Measurements from ENCODE around the gene TAS2R50. TPM values are rescaled to one million over a fixed set of nuclear protein-coding genes. Genes with fewer than 3 reads are reported as not detected.

Gene TAS2R50
- total and polyA plus RNA-seq, 4 donors: 0.89 to 7.8 TPM; not detected in 2

GRCh38 chr12:10940389-10940788 lies 46.3 kb downstream of the TAS2R50 start:
- no peaks in the 10 kb centered on the region for H3K4me1 ChIP-seq (ENCODE audit: control insufficient read depth in 4 of 4, insufficient read depth in 4 of 4, low read length in 3 of 4)
- TF ChIP-seq EGR1 (IDR thresholded peaks at IDR 0.05; ENCODE audit: low read depth in 2 of 2): no peak
- TF ChIP-seq SP1 (IDR thresholded peaks at IDR 0.05): no peak
- no peak for TF ChIP-seq HNF4G (IDR thresholded peaks at IDR 0.05)
- no peak for TF ChIP-seq GABPA (IDR thresholded peaks at IDR 0.05 in 1 of 2, conservative IDR thresholded peaks at IDR 0.05 in 1 of 2)
- TF ChIP-seq YY1 (IDR thresholded peaks at IDR 0.05): no peak
- TF ChIP-seq FOXA1 (IDR thresholded peaks at IDR 0.05): no peak
- TF ChIP-seq, protein P1, sequence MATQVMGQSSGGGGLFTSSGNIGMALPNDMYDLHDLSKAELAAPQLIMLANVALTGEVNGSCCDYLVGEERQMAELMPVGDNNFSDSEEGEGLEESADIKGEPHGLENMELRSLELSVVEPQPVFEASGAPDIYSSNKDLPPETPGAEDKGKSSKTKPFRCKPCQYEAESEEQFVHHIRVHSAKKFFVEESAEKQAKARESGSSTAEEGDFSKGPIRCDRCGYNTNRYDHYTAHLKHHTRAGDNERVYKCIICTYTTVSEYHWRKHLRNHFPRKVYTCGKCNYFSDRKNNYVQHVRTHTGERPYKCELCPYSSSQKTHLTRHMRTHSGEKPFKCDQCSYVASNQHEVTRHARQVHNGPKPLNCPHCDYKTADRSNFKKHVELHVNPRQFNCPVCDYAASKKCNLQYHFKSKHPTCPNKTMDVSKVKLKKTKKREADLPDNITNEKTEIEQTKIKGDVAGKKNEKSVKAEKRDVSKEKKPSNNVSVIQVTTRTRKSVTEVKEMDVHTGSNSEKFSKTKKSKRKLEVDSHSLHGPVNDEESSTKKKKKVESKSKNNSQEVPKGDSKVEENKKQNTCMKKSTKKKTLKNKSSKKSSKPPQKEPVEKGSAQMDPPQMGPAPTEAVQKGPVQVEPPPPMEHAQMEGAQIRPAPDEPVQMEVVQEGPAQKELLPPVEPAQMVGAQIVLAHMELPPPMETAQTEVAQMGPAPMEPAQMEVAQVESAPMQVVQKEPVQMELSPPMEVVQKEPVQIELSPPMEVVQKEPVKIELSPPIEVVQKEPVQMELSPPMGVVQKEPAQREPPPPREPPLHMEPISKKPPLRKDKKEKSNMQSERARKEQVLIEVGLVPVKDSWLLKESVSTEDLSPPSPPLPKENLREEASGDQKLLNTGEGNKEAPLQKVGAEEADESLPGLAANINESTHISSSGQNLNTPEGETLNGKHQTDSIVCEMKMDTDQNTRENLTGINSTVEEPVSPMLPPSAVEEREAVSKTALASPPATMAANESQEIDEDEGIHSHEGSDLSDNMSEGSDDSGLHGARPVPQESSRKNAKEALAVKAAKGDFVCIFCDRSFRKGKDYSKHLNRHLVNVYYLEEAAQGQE (IDR thresholded peaks at IDR 0.05): no peak
- TF ChIP-seq FOXA2 (IDR thresholded peaks at IDR 0.05): no peak
- no peak for TF ChIP-seq RXRA (IDR thresholded peaks at IDR 0.05)
- TF ChIP-seq TAF1 (conservative IDR thresholded peaks at IDR 0.05): no peak
- TF ChIP-seq, protein P2, sequence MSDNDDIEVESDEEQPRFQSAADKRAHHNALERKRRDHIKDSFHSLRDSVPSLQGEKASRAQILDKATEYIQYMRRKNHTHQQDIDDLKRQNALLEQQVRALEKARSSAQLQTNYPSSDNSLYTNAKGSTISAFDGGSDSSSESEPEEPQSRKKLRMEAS (IDR thresholded peaks at IDR 0.05): no peak
- TF ChIP-seq RAD21 (IDR thresholded peaks at IDR 0.05): no peak
- TF ChIP-seq HNF4A (conservative IDR thresholded peaks at IDR 0.05): no peak
- no peak for TF ChIP-seq JUND (IDR thresholded peaks at IDR 0.05)
- TF ChIP-seq, protein P3, sequence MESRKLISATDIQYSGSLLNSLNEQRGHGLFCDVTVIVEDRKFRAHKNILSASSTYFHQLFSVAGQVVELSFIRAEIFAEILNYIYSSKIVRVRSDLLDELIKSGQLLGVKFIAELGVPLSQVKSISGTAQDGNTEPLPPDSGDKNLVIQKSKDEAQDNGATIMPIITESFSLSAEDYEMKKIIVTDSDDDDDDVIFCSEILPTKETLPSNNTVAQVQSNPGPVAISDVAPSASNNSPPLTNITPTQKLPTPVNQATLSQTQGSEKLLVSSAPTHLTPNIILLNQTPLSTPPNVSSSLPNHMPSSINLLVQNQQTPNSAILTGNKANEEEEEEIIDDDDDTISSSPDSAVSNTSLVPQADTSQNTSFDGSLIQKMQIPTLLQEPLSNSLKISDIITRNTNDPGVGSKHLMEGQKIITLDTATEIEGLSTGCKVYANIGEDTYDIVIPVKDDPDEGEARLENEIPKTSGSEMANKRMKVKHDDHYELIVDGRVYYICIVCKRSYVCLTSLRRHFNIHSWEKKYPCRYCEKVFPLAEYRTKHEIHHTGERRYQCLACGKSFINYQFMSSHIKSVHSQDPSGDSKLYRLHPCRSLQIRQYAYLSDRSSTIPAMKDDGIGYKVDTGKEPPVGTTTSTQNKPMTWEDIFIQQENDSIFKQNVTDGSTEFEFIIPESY (IDR thresholded peaks at IDR 0.05): no peak
- no peaks in the 10 kb centered on the region for H3K27me3 ChIP-seq (ENCODE audit: control insufficient read depth in 4 of 4, insufficient read depth in 4 of 4, low read length in 3 of 4)
- no peaks in the 10 kb centered on the region for H3K36me3 ChIP-seq (ENCODE audit: control insufficient read depth in 4 of 4, insufficient read depth in 3 of 4, low read depth in 1 of 4, low read length in 3 of 4)
- H3K27ac ChIP-seq (ENCODE audit: low read depth in 1 of 2, low read length in 2 of 2): no peak overlapping the region
- H3K4me3 ChIP-seq (ENCODE audit: low read depth in 1 of 3, low read length in 3 of 3): no peak overlapping the region
- no peaks in the 10 kb centered on the region for H3K9me3 ChIP-seq (ENCODE audit: control insufficient read depth in 4 of 4, low read length in 3 of 4)
- no peak overlapping the region for H3K9ac ChIP-seq (ENCODE audit: low read depth in 1 of 2, low read length in 2 of 2)
- WGBS: 97% methylated on average over 2 of the region's 2 CpGs
- DNase-seq (ENCODE audit: low spot score): no peak

DNA sequence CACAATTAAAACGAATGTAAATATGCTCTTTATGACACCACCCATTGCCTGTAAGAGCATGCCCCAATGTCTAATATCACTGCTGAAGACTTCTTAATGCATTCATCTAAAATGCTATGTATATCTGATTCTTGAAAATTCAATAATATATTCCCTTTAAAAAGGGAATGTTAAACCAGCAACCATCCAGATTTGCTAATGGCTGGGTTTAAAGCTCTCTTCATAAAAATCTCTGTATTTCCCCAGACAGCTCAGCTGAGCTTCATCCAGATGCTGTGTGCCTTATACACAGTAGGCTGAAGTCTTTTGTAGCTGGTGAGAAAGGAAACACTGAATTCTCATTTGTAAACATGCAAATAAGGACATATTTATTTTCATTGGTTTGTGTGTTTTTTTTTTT lies 47.5 kb downstream of the TAS2R50 start, which contains the start of gene TAS2R14:
Gene TAS2R14 (minus strand): TSS at position 101 of the 400 bp plus-strand sequence. CDS start 56 bp downstream, at position 45.
- Histone ChIP-seq H3K4me1 (ENCODE audit: control insufficient read depth in 4 of 4, insufficient read depth in 4 of 4, low read length in 3 of 4) (no peaks in the 10 kb centered on the region), H3K27ac (ENCODE audit: low read depth in 1 of 2, low read length in 2 of 2) (no peak within 1 kb of the TSS), H3K9ac (ENCODE audit: low read depth in 1 of 2, low read length in 2 of 2) (no peak within 1 kb of the TSS), H3K27me3 (ENCODE audit: control insufficient read depth in 4 of 4, insufficient read depth in 4 of 4, low read length in 3 of 4) (no peaks in the 10 kb centered on the region), H3K4me3 (ENCODE audit: low read depth in 1 of 3, low read length in 3 of 3) (no peak within 1 kb of the TSS), H3K36me3 (ENCODE audit: control insufficient read depth in 4 of 4, insufficient read depth in 3 of 4, low read depth in 1 of 4, low read length in 3 of 4) (no peaks in the 10 kb centered on the region), H3K9me3 (ENCODE audit: control insufficient read depth in 4 of 4, low read length in 3 of 4) (no peaks in the 10 kb centered on the region)
- DNase-seq (ENCODE audit: low spot score): no peak
- TF ChIP-seq YY1 (IDR thresholded peaks at IDR 0.05) (no peak), RAD21 (IDR thresholded peaks at IDR 0.05) (no peak), EGR1 (IDR thresholded peaks at IDR 0.05; ENCODE audit: low read depth in 2 of 2) (no peak)
- TF ChIP-seq, protein P1 (IDR thresholded peaks at IDR 0.05): no peak
- 84% methylated on average over 1 of the region's 1 CpG for WGBS
